ENCODE results near the gene HIPK2.

DNA sequence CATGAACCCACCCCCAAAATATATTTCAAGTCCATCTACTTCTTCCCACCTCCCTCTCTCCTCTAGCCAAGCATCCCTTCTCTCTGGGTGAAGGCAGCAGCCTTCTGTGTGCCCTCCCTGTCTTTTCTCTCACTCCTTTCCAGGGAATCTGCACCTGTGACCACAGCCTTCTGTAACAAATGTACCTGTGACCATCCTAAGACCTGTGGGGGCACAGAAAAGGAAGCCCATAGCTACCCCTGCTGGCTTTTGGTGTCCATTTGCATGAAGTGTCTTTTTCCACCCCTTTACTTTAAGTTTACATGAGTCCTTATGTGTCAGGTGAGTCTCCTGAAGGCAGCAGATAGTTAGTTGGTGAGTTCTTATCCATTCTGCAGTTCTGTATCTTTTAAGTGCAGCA is 49.2 kb upstream of the HIPK2 start:
- TF ChIP-seq, protein P1, sequence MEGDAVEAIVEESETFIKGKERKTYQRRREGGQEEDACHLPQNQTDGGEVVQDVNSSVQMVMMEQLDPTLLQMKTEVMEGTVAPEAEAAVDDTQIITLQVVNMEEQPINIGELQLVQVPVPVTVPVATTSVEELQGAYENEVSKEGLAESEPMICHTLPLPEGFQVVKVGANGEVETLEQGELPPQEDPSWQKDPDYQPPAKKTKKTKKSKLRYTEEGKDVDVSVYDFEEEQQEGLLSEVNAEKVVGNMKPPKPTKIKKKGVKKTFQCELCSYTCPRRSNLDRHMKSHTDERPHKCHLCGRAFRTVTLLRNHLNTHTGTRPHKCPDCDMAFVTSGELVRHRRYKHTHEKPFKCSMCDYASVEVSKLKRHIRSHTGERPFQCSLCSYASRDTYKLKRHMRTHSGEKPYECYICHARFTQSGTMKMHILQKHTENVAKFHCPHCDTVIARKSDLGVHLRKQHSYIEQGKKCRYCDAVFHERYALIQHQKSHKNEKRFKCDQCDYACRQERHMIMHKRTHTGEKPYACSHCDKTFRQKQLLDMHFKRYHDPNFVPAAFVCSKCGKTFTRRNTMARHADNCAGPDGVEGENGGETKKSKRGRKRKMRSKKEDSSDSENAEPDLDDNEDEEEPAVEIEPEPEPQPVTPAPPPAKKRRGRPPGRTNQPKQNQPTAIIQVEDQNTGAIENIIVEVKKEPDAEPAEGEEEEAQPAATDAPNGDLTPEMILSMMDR (IDR thresholded peaks at IDR 0.05; ENCODE audit: borderline replicate concordance, extremely low read depth, low read length, poor library complexity, severe bottlenecking), result peak; percentile 30
- TF ChIP-seq EZH2 (IDR thresholded peaks at IDR 0.05; ENCODE audit: borderline replicate concordance, low read depth, low read length, severe bottlenecking), result no peak

Measured in DND-41 (cell line).